Ovary (tissue), 9 donors: Measurements from ENCODE around the gene GPX3. TPM values are rescaled to one million over a fixed set of nuclear protein-coding genes. Genes with fewer than 3 reads are reported as not detected.

ENCODE experiments used
- DNase-seq, 5 donors: peaks; one replicate each; pipeline ENCODE4 v3.0.0-alpha.2; 2019 to 2020
- H3K27ac ChIP-seq, 2 donors: fragments of 200-600 bp; one replicate each; pipeline versions ENCODE4 v1.5.1 to v1.8.0; 2019 to 2022
- H3K27me3 ChIP-seq: fragments of 200-600 bp; one replicate; pipeline ENCODE4 v1.8.0; 2022
- H3K36me3 ChIP-seq: fragments of 200-600 bp; sonication (generic); one replicate; pipeline ENCODE4 v1.5.1; 2019
- H3K4me1 ChIP-seq: one replicate; pipeline ENCODE4 v1.8.1; 2013; ENCODE audit warnings: mild to moderate bottlenecking, moderate library complexity; ENCODE audit not compliant: insufficient read depth
- H3K4me3 ChIP-seq: fragments of 200-600 bp; sonication (generic); one replicate; pipeline ENCODE4 v1.5.1; 2017
- H3K9me3 ChIP-seq, 2 donors: fragments of 200-600 bp in 1 of 2; sonication (generic) in 1 of 2; one replicate each; pipeline versions ENCODE4 v1.5.1 to v1.8.1; 2013 to 2019; ENCODE audit warnings: mild to moderate bottlenecking in 1 of 2, moderate library complexity in 1 of 2
- CTCF ChIP-seq, 3 donors: fragments of 450-650 bp in 2 of 3; fragments of 200-600 bp in 1 of 3; IDR thresholded peaks; one replicate each; pipeline versions ENCODE4 v1.5.1 to v1.8.0; 2016 to 2022; ENCODE audit warnings: antibody characterized with exemption in 3 of 3, mild to moderate bottlenecking in 1 of 3
- EP300 ChIP-seq: sonication (generic); formaldehyde crosslinking; IDR thresholded peaks from one replicate; pipeline ENCODE4 v1.6.1; 2017; ENCODE audit warnings: antibody characterized with exemption
- POLR2A ChIP-seq: fragments of 450-650 bp; IDR thresholded peaks from one replicate; pipeline ENCODE4 v1.6.1; 2017; ENCODE audit warnings: antibody characterized with exemption, mild to moderate bottlenecking, moderate library complexity
- WGBS, 3 donors: extraction: QIAGEN DNeasy Blood & Tissue Kit in 1 of 3; methylation state at CpG; one replicate each; pipeline versions ENCODE4 v1.1.5 to v1.1.7; 2013 to 2017; 5-methylcytosine and 5-hydroxymethylcytosine counted together
- intact Hi-C, 4 donors: fragments of 100-400 bp; cut with DNase I; formaldehyde crosslinking; loops; one replicate each; pipeline versions ENCODE4 v1.11.0 to v1.15.1; 2022 to 2023
- polyA plus RNA-seq, 2 donors: library from polyadenylated mRNA; stranded (reverse); fragments of 200-250 nt in 1 of 2; fragments of 350-450 nt in 1 of 2; fragmentation: Illumina TruSeq in 1 of 2; extraction: RNeasy Lipid Tissue Mini Kit (QIAGEN cat#74804) in 1 of 2; gene quantifications; one replicate each; pipeline ENCODE4 v1.2.3, GENCODE V29; 2013 to 2014
- total RNA-seq, 7 donors: library from RNA; depleted of rRNA in 2 of 7; stranded (reverse); fragments of >200 nt in 2 of 7; fragmentation: NEBNext Ultra II Directional in 3 of 7; extraction: Animal tissue kit (Norgen Biotek cat#: 25700) in 3 of 7; gene quantifications; one replicate each; pipeline versions ENCODE4 v1.1.0 to v1.2.4, GENCODE V29; 2016 to 2023
- donor health status: DM: no; HTN: no; CAD: no; lungs with moderate emphysema.
- donor health status: DM: no; HTN: no; CAD: no.
- donor health status: Bipolar disorder and iron deficiency.
- donor health status: DM: yes; HTN: yes; CAD: no.
- donor health status: DM: no; HTN: no; CAD: no.
- donor health status: DM: yes; HTN: yes; CAD: no.

The GPX3 gene
- total and polyA plus RNA-seq, 9 donors: 110 to 827 (median 292) TPM

GRCh38 chr5:151001436-151001835, 19.0 kb upstream of the GPX3 start:
- no peaks in the 10 kb centered on the region for H3K36me3 ChIP-seq
- H3K27me3 ChIP-seq: no peaks in the 10 kb centered on the region
- DNase-seq: no peak
- TF ChIP-seq CTCF (IDR thresholded peaks at IDR 0.05): no peak
- H3K4me3 ChIP-seq: no peak overlapping the region
- no peak overlapping the region for H3K27ac ChIP-seq
- intact Hi-C loops: loop anchor here (5.0 to 10.0 kb wide), 6 partner anchors 36 to 236 kb away; no protein-coding TSS in a partner anchor
- peaks cover 18% of the 10 kb centered on the region for H3K4me1 ChIP-seq
- 89 to 95% (median 92%) methylated on average over 4 of the region's 4 CpGs for WGBS, 3 donors
- no peaks in the 10 kb centered on the region for H3K9me3 ChIP-seq

DNA sequence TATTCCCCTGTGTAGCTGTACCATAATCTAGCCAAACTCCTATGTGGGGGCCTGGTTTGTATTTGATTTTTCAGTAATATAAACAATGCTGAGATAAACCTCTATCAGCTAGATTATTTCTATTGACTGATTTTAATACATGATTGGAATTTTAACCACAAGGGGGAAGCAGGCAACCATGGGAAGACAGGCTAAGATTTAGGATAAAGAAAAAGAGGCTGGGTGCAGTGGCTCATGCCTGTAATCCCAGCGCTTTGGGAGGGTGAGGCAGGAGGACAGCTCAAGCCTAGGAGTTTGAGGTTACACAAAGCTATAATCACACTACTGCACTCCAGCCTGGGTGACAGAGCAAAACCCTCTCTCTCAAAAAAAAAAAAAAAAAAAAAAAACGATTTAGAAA, 18.1 kb upstream of the GPX3 start:
- 22 to 23% (median 22%) methylated on average over 2 of the region's 2 CpGs for WGBS, 3 donors
- intact Hi-C loops: loop anchor here (2.0 to 10.0 kb wide), 7 partner anchors 35 to 235 kb away; no protein-coding TSS in a partner anchor
- no peak overlapping the region for H3K27ac ChIP-seq
- no peaks in the 10 kb centered on the region for H3K36me3 ChIP-seq
- no peak overlapping the region for H3K4me3 ChIP-seq
- TF ChIP-seq POLR2A: no peak
- TF ChIP-seq CTCF (IDR thresholded peaks at IDR 0.05): peak; percentile 58 to 85 (median 84)
- TF ChIP-seq EP300: no peak
- H3K9me3 ChIP-seq: no peaks in the 10 kb centered on the region
- DNase-seq: peak in 1 of 5 donors; percentile 60
- H3K4me1 ChIP-seq: peaks cover 24% of the 10 kb centered on the region
- no peaks in the 10 kb centered on the region for H3K27me3 ChIP-seq

- H3K27me3 ChIP-seq: no peaks in the 10 kb centered on the region
- H3K36me3 ChIP-seq: no peaks in the 10 kb centered on the region
- peak overlapping the region in 1 of 2 donors; percentile 50 for H3K27ac ChIP-seq
- no peaks in the 10 kb centered on the region for H3K9me3 ChIP-seq
- H3K4me3 ChIP-seq: no peak overlapping the region
- TF ChIP-seq CTCF (IDR thresholded peaks at IDR 0.05) (no peak), EP300 (no peak), POLR2A (no peak)
- H3K4me1 ChIP-seq: peaks cover 29% of the 10 kb centered on the region
- 89 to 92% (median 89%) methylated on average over 9 of the region's 9 CpGs for WGBS, 3 donors
- intact Hi-C loops: loop anchor here (2.0 to 10.0 kb wide), 7 partner anchors 34 to 234 kb away; no protein-coding TSS in a partner anchor
- no peak for DNase-seq
These were observed 17.5 kb upstream of the GPX3 start for GRCh38 chr5:151002681-151003502.

GRCh38 chr5:151003503-151003860, 16.9 kb upstream of the GPX3 start:
- no peaks in the 10 kb centered on the region for H3K36me3 ChIP-seq
- intact Hi-C loops: loop anchor here (2.0 to 10.0 kb wide), 7 partner anchors 34 to 234 kb away; no protein-coding TSS in a partner anchor
- no peak for TF ChIP-seq CTCF (IDR thresholded peaks at IDR 0.05)
- H3K4me3 ChIP-seq: no peak overlapping the region
- no peaks in the 10 kb centered on the region for H3K9me3 ChIP-seq
- 90 to 92% (median 92%) methylated on average over 3 of the region's 3 CpGs for WGBS, 3 donors
- H3K27me3 ChIP-seq: no peaks in the 10 kb centered on the region
- peak overlapping the region; percentile 50 to 84 for H3K27ac ChIP-seq
- no peak for DNase-seq
- peaks cover 32% of the 10 kb centered on the region for H3K4me1 ChIP-seq
